H9 (cell line): ENCODE data around the gene MYH7. TPM values are rescaled to one million over a fixed set of nuclear protein-coding genes. Genes with fewer than 3 reads are reported as not detected.

ENCODE experiments used
- DNase-seq: peaks from one replicate; pipeline ENCODE4 v3.0.0-alpha.2; 2017
- H2AFZ ChIP-seq: one replicate; pipeline ENCODE4 v1.6.1; 2013; ENCODE audit warnings: mild to moderate bottlenecking, low read length, control low read depth, moderate library complexity
- H2AK5ac ChIP-seq: 2 replicates; pipeline ENCODE4 v1.6.1; 2013; ENCODE audit warnings: low read length, control low read depth, mixed read lengths; ENCODE audit not compliant: insufficient read length
- H2BK120ac ChIP-seq: one replicate; pipeline ENCODE4 v1.6.1; 2013; ENCODE audit warnings: low read depth, mild to moderate bottlenecking, low read length, control low read depth, inconsistent platforms; ENCODE audit not compliant: poor library complexity, severe bottlenecking
- H2BK12ac ChIP-seq: 2 replicates; pipeline ENCODE4 v1.6.1; 2013; ENCODE audit warnings: low read length, control low read depth, mixed read lengths, low read depth; ENCODE audit not compliant: insufficient read length
- H2BK15ac ChIP-seq: 2 replicates; pipeline ENCODE4 v1.6.1; 2013; ENCODE audit warnings: low read depth, low read length, control low read depth
- H2BK20ac ChIP-seq: one replicate; pipeline ENCODE4 v1.6.1; 2013; ENCODE audit warnings: low read depth, mild to moderate bottlenecking, low read length, control low read depth, inconsistent platforms; ENCODE audit not compliant: poor library complexity, severe bottlenecking
- H2BK5ac ChIP-seq: 2 replicates; pipeline ENCODE4 v1.6.1; 2013; ENCODE audit warnings: low read length, control low read depth, mixed read lengths; ENCODE audit not compliant: insufficient read length
- H3K14ac ChIP-seq: 2 replicates; pipeline ENCODE4 v1.6.1; 2013; ENCODE audit warnings: low read length, control low read depth; ENCODE audit not compliant: insufficient read depth
- H3K18ac ChIP-seq: 2 replicates; pipeline ENCODE4 v1.6.1; 2013; ENCODE audit warnings: low read depth, mild to moderate bottlenecking, mixed read lengths, low read length, control low read depth; ENCODE audit not compliant: insufficient read length
- H3K23ac ChIP-seq: 2 replicates; pipeline ENCODE4 v1.6.1; 2013; ENCODE audit warnings: low read length, control low read depth, mixed read lengths, low read depth; ENCODE audit not compliant: insufficient read length
- H3K23me2 ChIP-seq: 2 replicates; pipeline ENCODE4 v1.6.1; 2013; ENCODE audit warnings: low read depth, mild to moderate bottlenecking, mixed read lengths, low read length, control low read depth; ENCODE audit not compliant: insufficient read length, poor library complexity, severe bottlenecking
- H3K27ac ChIP-seq: 2 replicates; pipeline ENCODE4 v1.5.1; 2013; ENCODE audit warnings: low read length, control low read depth, mixed read lengths, low read depth; ENCODE audit not compliant: insufficient read length
- H3K27me3 ChIP-seq: 2 replicates; pipeline ENCODE4 v1.6.1; 2013; ENCODE audit warnings: low read length, control low read depth, inconsistent platforms; ENCODE audit not compliant: insufficient read depth
- H3K4ac ChIP-seq: 2 replicates; pipeline ENCODE4 v1.6.1; 2013; ENCODE audit warnings: low read depth, mild to moderate bottlenecking, control low read depth, inconsistent platforms, low read length, moderate library complexity
- H3K4me1 ChIP-seq: 2 replicates; pipeline ENCODE4 v1.6.1; 2013; ENCODE audit warnings: low read length, control low read depth, inconsistent platforms; ENCODE audit not compliant: insufficient read depth
- H3K4me2 ChIP-seq: 2 replicates; pipeline ENCODE4 v1.6.1; 2013; ENCODE audit warnings: low read length, control low read depth, mixed read lengths; ENCODE audit not compliant: insufficient read length, insufficient read depth
- H3K56ac ChIP-seq: 2 replicates; pipeline ENCODE4 v1.6.1; 2013; ENCODE audit warnings: low read depth, mild to moderate bottlenecking, mixed read lengths, low read length, control low read depth; ENCODE audit not compliant: insufficient read length
- H3K79me1 ChIP-seq: 2 replicates; pipeline ENCODE4 v1.6.1; 2013; ENCODE audit warnings: low read depth, mild to moderate bottlenecking, moderate library complexity, low read length, control low read depth, inconsistent platforms; ENCODE audit not compliant: insufficient read depth, poor library complexity, severe bottlenecking
- H3K79me2 ChIP-seq: 2 replicates; pipeline ENCODE4 v1.6.1; 2013; ENCODE audit warnings: low read length, control low read depth, inconsistent platforms; ENCODE audit not compliant: insufficient read depth
- H3K9ac ChIP-seq: 2 replicates; pipeline ENCODE4 v1.6.1; 2013; ENCODE audit warnings: low read length, control low read depth, mixed read lengths; ENCODE audit not compliant: insufficient read length; ENCODE audit errors: extremely low read depth
- H3K9me3 ChIP-seq: one replicate; pipeline ENCODE4 v1.6.1; 2013; ENCODE audit warnings: low read depth, low read length, inconsistent platforms; ENCODE audit not compliant: control insufficient read depth
- H3T11ph ChIP-seq: one replicate; pipeline ENCODE4 v1.6.1; 2013; ENCODE audit warnings: mild to moderate bottlenecking, low read length, control low read depth, inconsistent platforms
- H4K20me1 ChIP-seq: one replicate; pipeline ENCODE4 v1.6.1; 2013; ENCODE audit not compliant: control insufficient read depth, insufficient read length, insufficient read depth
- H4K5ac ChIP-seq: 2 replicates; pipeline ENCODE4 v1.6.1; 2013; ENCODE audit warnings: low read depth, mild to moderate bottlenecking, mixed read lengths, low read length, control low read depth; ENCODE audit not compliant: insufficient read length
- H4K8ac ChIP-seq: replicated peaks from 2 replicates; pipeline ENCODE4 v1.6.1; 2013; ENCODE audit warnings: low read length, control low read depth, mixed read lengths, low read depth; ENCODE audit not compliant: insufficient read length
- H4K91ac ChIP-seq: 2 replicates; pipeline ENCODE4 v1.6.1; 2013; ENCODE audit warnings: low read depth, mild to moderate bottlenecking, moderate library complexity, mixed read lengths, low read length, control low read depth; ENCODE audit not compliant: insufficient read length
- H3K27ac Mint-ChIP-seq, 3 experiments: 2 replicates in 2 of 3; 3 replicates in 1 of 3; pipeline ENCODE4 v1.8.0; 2020 to 2021; ENCODE audit warnings: mixed read lengths in 3 of 3, mild to moderate bottlenecking in 1 of 3, moderate library complexity in 1 of 3
- H3K27me3 Mint-ChIP-seq: 2 replicates; pipeline ENCODE4 v1.8.0; 2021; ENCODE audit warnings: low read depth, mild to moderate bottlenecking, moderate library complexity, mixed read lengths
- H3K36me3 Mint-ChIP-seq, 3 experiments: 2 replicates in 2 of 3; 3 replicates in 1 of 3; pipeline ENCODE4 v1.8.0; 2020 to 2021; ENCODE audit warnings: low read depth in 3 of 3, mixed read lengths in 3 of 3; ENCODE audit not compliant: insufficient read depth in 1 of 3
- H3K4me1 Mint-ChIP-seq, 2 experiments: 2 replicates each; pipeline ENCODE4 v1.8.0; 2020; ENCODE audit warnings: mixed read lengths in 2 of 2
- H3K4me3 Mint-ChIP-seq, 2 experiments: 2 replicates in 1 of 2; 3 replicates in 1 of 2; pipeline ENCODE4 v1.8.0; 2020 to 2021; ENCODE audit warnings: mild to moderate bottlenecking in 2 of 2, mixed read lengths in 2 of 2, moderate library complexity in 1 of 2
- H3K9me3 Mint-ChIP-seq, 2 experiments: 2 replicates in 1 of 2; 3 replicates in 1 of 2; pipeline ENCODE4 v1.8.0; 2020; ENCODE audit warnings: mild to moderate bottlenecking in 2 of 2, mixed read lengths in 2 of 2, moderate library complexity in 1 of 2
- WGBS: extraction: QIAGEN DNeasy Blood & Tissue Kit; methylation state at CpG from one replicate; pipeline ENCODE4 v1.1.7; 2013; ENCODE audit warnings: missing lambda C conversion rate, low lambda C conversion rate, mixed read lengths; ENCODE audit not compliant: insufficient read length; ENCODE audit errors: extremely low coverage; 5-methylcytosine and 5-hydroxymethylcytosine counted together
- total RNA-seq: library from RNA; stranded (reverse); gene quantifications from 2 replicates; pipeline ENCODE4 v1.2.1, GENCODE V29; 2021
- TF ChIP-seq, protein P1 (sequence below): fragments of 200-600 bp; sonication (generic); conservative IDR thresholded peaks from 3 replicates; pipeline ENCODE4 v1.8.0; 2021; ENCODE audit warnings: antibody characterized with exemption, mild to moderate bottlenecking

MYH7 gene
- total RNA-seq, 1 experiment from 2014 or later = not detected

DNA sequence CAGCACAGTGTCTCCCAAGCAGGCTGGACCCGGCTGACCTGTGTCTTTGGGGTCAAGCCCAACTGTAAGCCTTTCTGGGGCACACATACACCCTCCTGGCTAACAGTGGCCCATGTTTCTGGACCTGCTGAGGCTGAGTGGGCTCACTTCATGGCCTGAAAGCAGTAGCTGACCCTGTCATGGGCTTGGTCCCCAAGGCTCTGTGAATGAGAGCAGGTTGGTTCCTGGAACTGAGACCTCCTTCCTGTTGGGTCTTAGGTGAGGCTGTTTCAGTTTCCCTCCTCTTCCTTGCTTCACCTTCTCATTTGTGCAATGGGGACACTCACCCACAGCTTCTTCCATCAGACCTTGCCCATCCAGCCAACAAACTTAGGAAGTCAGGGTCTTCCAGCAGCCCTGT lies 63.6 kb downstream of the MYH7 start:
- Histone ChIP-seq H4K5ac (no peak overlapping the region), H2BK20ac (no peak overlapping the region), H3T11ph (no peak overlapping the region), H3K56ac (no peak overlapping the region), H2BK15ac (no peak overlapping the region), H4K91ac (no peak overlapping the region), H3K14ac (no peak overlapping the region), H4K20me1 (no peaks in the 10 kb centered on the region), H3K23ac (no peak overlapping the region), H2BK120ac (no peak overlapping the region), H3K9ac (no peak overlapping the region), H3K9me3 (no peaks in the 10 kb centered on the region), H3K4me1 (no peaks in the 10 kb centered on the region), H3K79me1 (no peaks in the 10 kb centered on the region), H2BK5ac (no peak overlapping the region), H4K8ac (no peak overlapping the region), H3K27ac (no peak overlapping the region), H3K4me2 (no peak overlapping the region), H2BK12ac (no peak overlapping the region), H3K79me2 (no peaks in the 10 kb centered on the region), H2AK5ac (no peak overlapping the region), H2AFZ (no peak overlapping the region), H3K23me2 (peaks cover under 1% of the 10 kb centered on the region), H3K27me3 (no peaks in the 10 kb centered on the region; the same call in 1 of the 2 replicates), H3K18ac (no peak overlapping the region), H3K4ac (no peak overlapping the region)
- H3K27me3 Mint-ChIP-seq = peaks cover 75% of the 10 kb centered on the region
- no peak overlapping the region for H3K4me3 Mint-ChIP-seq
- H3K9me3 Mint-ChIP-seq = 0 out of 5 replicates have a peak, but pooled peaks cover 0 to 1% of the 10 kb centered on the region in 2 experiments
- H3K36me3 Mint-ChIP-seq = no peaks in the 10 kb centered on the region; a peak in 1 of 7 replicates
- H3K4me1 Mint-ChIP-seq = peaks cover 10 to 16% of the 10 kb centered on the region in 2 experiments
- WGBS = no CpG with 5 or more reads among the region's 1 CpG
- no peak for DNase-seq
- TF ChIP-seq, protein P1, sequence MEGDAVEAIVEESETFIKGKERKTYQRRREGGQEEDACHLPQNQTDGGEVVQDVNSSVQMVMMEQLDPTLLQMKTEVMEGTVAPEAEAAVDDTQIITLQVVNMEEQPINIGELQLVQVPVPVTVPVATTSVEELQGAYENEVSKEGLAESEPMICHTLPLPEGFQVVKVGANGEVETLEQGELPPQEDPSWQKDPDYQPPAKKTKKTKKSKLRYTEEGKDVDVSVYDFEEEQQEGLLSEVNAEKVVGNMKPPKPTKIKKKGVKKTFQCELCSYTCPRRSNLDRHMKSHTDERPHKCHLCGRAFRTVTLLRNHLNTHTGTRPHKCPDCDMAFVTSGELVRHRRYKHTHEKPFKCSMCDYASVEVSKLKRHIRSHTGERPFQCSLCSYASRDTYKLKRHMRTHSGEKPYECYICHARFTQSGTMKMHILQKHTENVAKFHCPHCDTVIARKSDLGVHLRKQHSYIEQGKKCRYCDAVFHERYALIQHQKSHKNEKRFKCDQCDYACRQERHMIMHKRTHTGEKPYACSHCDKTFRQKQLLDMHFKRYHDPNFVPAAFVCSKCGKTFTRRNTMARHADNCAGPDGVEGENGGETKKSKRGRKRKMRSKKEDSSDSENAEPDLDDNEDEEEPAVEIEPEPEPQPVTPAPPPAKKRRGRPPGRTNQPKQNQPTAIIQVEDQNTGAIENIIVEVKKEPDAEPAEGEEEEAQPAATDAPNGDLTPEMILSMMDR = no peak
- H3K27ac Mint-ChIP-seq = no peak overlapping the region
